Sigmoid colon (tissue), 7 donors: ENCODE results near the gene IGFL3. TPM values are rescaled to one million over a fixed set of nuclear protein-coding genes. Genes with fewer than 3 reads are reported as not detected.

Source experiments
- DNase-seq: peaks from one replicate; pipeline ENCODE4 v3.0.0-alpha.2; 2019
- H3K27ac ChIP-seq, 4 donors: fragments of 200-600 bp; sonication (generic); one replicate each; pipeline ENCODE4 v1.5.1; 2016 to 2019; ENCODE audit warnings: mild to moderate bottlenecking in 1 of 4
- H3K27me3 ChIP-seq, 3 donors: fragments of 200-600 bp; sonication (generic); one replicate each; pipeline ENCODE4 v1.5.1; 2019; ENCODE audit warnings: mild to moderate bottlenecking in 1 of 3
- H3K36me3 ChIP-seq, 4 donors: fragments of 200-600 bp; sonication (generic); one replicate each; pipeline ENCODE4 v1.5.1; 2016 to 2019
- H3K4me1 ChIP-seq, 4 donors: fragments of 200-600 bp; sonication (generic); one replicate each; pipeline ENCODE4 v1.5.1; 2017 to 2019
- H3K4me3 ChIP-seq, 4 donors: fragments of 200-600 bp; sonication (generic); one replicate each; pipeline ENCODE4 v1.5.1; 2017 to 2019; ENCODE audit warnings: mild to moderate bottlenecking in 2 of 4, moderate library complexity in 1 of 4
- H3K9me3 ChIP-seq, 4 donors: fragments of 200-600 bp in 3 of 4; sonication (generic) in 3 of 4; one replicate each; pipeline versions ENCODE4 v1.5.1 to v1.6.1; 2013 to 2019
- CTCF ChIP-seq, 4 experiments: fragments of 450-650 bp in 3 of 4; fragments of 200-600 bp in 1 of 4; IDR thresholded peaks; one replicate each; pipeline ENCODE4 v1.5.1; 2016 to 2019; ENCODE audit warnings: antibody characterized with exemption in 4 of 4, mild to moderate bottlenecking in 3 of 4, moderate library complexity in 2 of 4
- EP300 ChIP-seq, 4 donors: sonication (generic); formaldehyde crosslinking; IDR thresholded peaks; one replicate each; pipeline ENCODE4 v1.6.1; 2017; ENCODE audit warnings: antibody characterized with exemption in 4 of 4
- POLR2A ChIP-seq, 2 donors: fragments of 450-650 bp; IDR thresholded peaks; one replicate each; pipeline ENCODE4 v1.6.1; 2016; ENCODE audit warnings: antibody characterized with exemption in 2 of 2, mild to moderate bottlenecking in 2 of 2, moderate library complexity in 2 of 2
- POLR2AphosphoS5 ChIP-seq, 4 donors: sonication (generic); formaldehyde crosslinking; IDR thresholded peaks; one replicate each; pipeline ENCODE4 v1.6.1; 2017; ENCODE audit warnings: antibody characterized with exemption in 4 of 4
- WGBS, 2 donors: extraction: QIAGEN DNeasy Blood & Tissue Kit; methylation state at CpG; one replicate each; pipeline ENCODE4 v1.1.7; 2013; 5-methylcytosine and 5-hydroxymethylcytosine counted together
- intact Hi-C: fragments of 100-400 bp; cut with DNase I; formaldehyde crosslinking; loops from one replicate; pipeline ENCODE4 v1.15.1; 2023
- polyA plus RNA-seq, 3 donors: library from polyadenylated mRNA; stranded (reverse); fragments of 200-250 nt; gene quantifications; one replicate each; pipeline ENCODE4 v1.2.3, GENCODE V29; 2013
- total RNA-seq, 4 donors: library from RNA; depleted of rRNA; stranded (reverse); fragments of >200 nt; gene quantifications; one replicate each; pipeline ENCODE4 v1.1.0, GENCODE V29; 2016
- donor health status: healthy with polysubstance abuse.
- donor health status: Bipolar disorder and iron deficiency.
- donor health status: healthy.

The IGFL3 gene
- total and polyA plus RNA-seq, 7 donors, result not detected

GRCh38 chr19:46126086-46126580, 1.6 kb upstream of the IGFL3 start:
- no peaks in the 10 kb centered on the region for H3K9me3 ChIP-seq
- H3K36me3 ChIP-seq, result no peaks in the 10 kb centered on the region
- no peak for DNase-seq
- intact Hi-C loops, result no loop called here
- no peak overlapping the region for H3K4me3 ChIP-seq
- no peak for TF ChIP-seq POLR2A (IDR thresholded peaks at IDR 0.05)
- no peak for TF ChIP-seq POLR2AphosphoS5 (IDR thresholded peaks at IDR 0.05)
- TF ChIP-seq CTCF (IDR thresholded peaks at IDR 0.05), result no peak
- no peak for TF ChIP-seq EP300 (IDR thresholded peaks at IDR 0.05)
- no peaks in the 10 kb centered on the region for H3K27me3 ChIP-seq
- WGBS, 2 donors, result 88 to 97% methylated on average over 2 of the region's 2 CpGs
- H3K27ac ChIP-seq, result no peak overlapping the region
- H3K4me1 ChIP-seq, result no peaks in the 10 kb centered on the region

- H3K36me3 ChIP-seq, result no peaks in the 10 kb centered on the region
- no peaks in the 10 kb centered on the region for H3K9me3 ChIP-seq
- H3K4me3 ChIP-seq, result no peak overlapping the region
- TF ChIP-seq POLR2AphosphoS5 (IDR thresholded peaks at IDR 0.05) (no peak), POLR2A (IDR thresholded peaks at IDR 0.05) (no peak), CTCF (IDR thresholded peaks at IDR 0.05) (no peak), EP300 (IDR thresholded peaks at IDR 0.05) (no peak)
- no peak overlapping the region for H3K27ac ChIP-seq
- intact Hi-C loops, result no loop called here
- WGBS, 2 donors, result 69 to 73% methylated on average over 4 of the region's 4 CpGs
- H3K4me1 ChIP-seq, result no peaks in the 10 kb centered on the region
- H3K27me3 ChIP-seq, result no peaks in the 10 kb centered on the region
- no peak for DNase-seq
These were observed 959 bp upstream of the IGFL3 start for GRCh38 chr19:46125447-46125846.

- DNase-seq, result no peak
- Histone ChIP-seq H3K27ac (no peak overlapping the region), H3K36me3 (no peaks in the 10 kb centered on the region), H3K9me3 (no peaks in the 10 kb centered on the region), H3K4me3 (no peak overlapping the region), H3K4me1 (peaks cover 0 to 27% (median 20%) of the 10 kb centered on the region in 4 donors), H3K27me3 (peaks cover 0 to 7% (median 0%) of the 10 kb centered on the region in 3 donors)
- 75 to 84% methylated on average over 3 of the region's 3 CpGs for WGBS, 2 donors
- TF ChIP-seq POLR2A (IDR thresholded peaks at IDR 0.05), result no peak
- no peak for TF ChIP-seq EP300 (IDR thresholded peaks at IDR 0.05)
- TF ChIP-seq POLR2AphosphoS5 (IDR thresholded peaks at IDR 0.05), result no peak
- no peak for TF ChIP-seq CTCF (IDR thresholded peaks at IDR 0.05)
- intact Hi-C loops, result no loop called here
These were observed 6.4 kb downstream of the IGFL3 start for GRCh38 chr19:46118136-46118535.

GRCh38 chr19:46116121-46116520, 8.4 kb downstream of the IGFL3 start:
- peaks cover 0 to 31% (median 25%) of the 10 kb centered on the region in 4 donors for H3K4me1 ChIP-seq
- no peaks in the 10 kb centered on the region for H3K36me3 ChIP-seq
- H3K27me3 ChIP-seq, result peaks cover 0 to 7% (median 0%) of the 10 kb centered on the region in 3 donors
- no peak overlapping the region for H3K27ac ChIP-seq
- intact Hi-C loops, result no loop called here
- 74 to 77% methylated on average over 3 of the region's 3 CpGs for WGBS, 2 donors
- H3K4me3 ChIP-seq, result no peak overlapping the region
- no peak for TF ChIP-seq CTCF (IDR thresholded peaks at IDR 0.05)
- TF ChIP-seq EP300 (IDR thresholded peaks at IDR 0.05), result no peak
- no peak for TF ChIP-seq POLR2A (IDR thresholded peaks at IDR 0.05)
- TF ChIP-seq POLR2AphosphoS5 (IDR thresholded peaks at IDR 0.05), result no peak
- H3K9me3 ChIP-seq, result no peaks in the 10 kb centered on the region
- no peak for DNase-seq
